OCI-LY7 (cell line): ENCODE results near the gene USH2A.

Source experiments
- CTCF ChIP-seq: fragments of 200-600 bp; sonication (generic); conservative IDR thresholded peaks from 2 replicates; pipeline ENCODE4 v1.5.1; 2014; ENCODE audit warnings: mild to moderate bottlenecking, antibody characterized with exemption, low read length, moderate library complexity, mixed read lengths
- EZH2phosphoT487 ChIP-seq: fragments of 200-600 bp; sonication (generic); IDR thresholded peaks from 2 replicates; pipeline ENCODE4 v1.6.1; 2018; ENCODE audit warnings: low read depth, borderline replicate concordance, mild to moderate bottlenecking, mixed run types, antibody characterized with exemption, low read length, moderate library complexity, mixed read lengths

- TF ChIP-seq CTCF (no peak), EZH2phosphoT487 (no peak)
Observed at GRCh38 chr1:216210081-216210480, 213.2 kb downstream of the USH2A start.
